H9 (cell line): ENCODE results near the gene TRIM22. TPM values are rescaled to one million over a fixed set of nuclear protein-coding genes. Genes with fewer than 3 reads are reported as not detected.
"Not testable (repeated sequence)": the region's sequence is repeated elsewhere in the genome, so short reads cannot be mapped to it uniquely, and the experiment has no call there.

Experiments
- DNase-seq: peaks from one replicate; pipeline ENCODE4 v3.0.0-alpha.2; 2017
- H2AFZ ChIP-seq: one replicate; pipeline ENCODE4 v1.6.1; 2013; ENCODE audit warnings: mild to moderate bottlenecking, low read length, control low read depth, moderate library complexity
- H2AK5ac ChIP-seq: 2 replicates; pipeline ENCODE4 v1.6.1; 2013; ENCODE audit warnings: low read length, control low read depth, mixed read lengths; ENCODE audit not compliant: insufficient read length
- H2BK120ac ChIP-seq: one replicate; pipeline ENCODE4 v1.6.1; 2013; ENCODE audit warnings: low read depth, mild to moderate bottlenecking, low read length, control low read depth, inconsistent platforms; ENCODE audit not compliant: poor library complexity, severe bottlenecking
- H2BK12ac ChIP-seq: 2 replicates; pipeline ENCODE4 v1.6.1; 2013; ENCODE audit warnings: low read length, control low read depth, mixed read lengths, low read depth; ENCODE audit not compliant: insufficient read length
- H2BK15ac ChIP-seq: 2 replicates; pipeline ENCODE4 v1.6.1; 2013; ENCODE audit warnings: low read depth, low read length, control low read depth
- H2BK20ac ChIP-seq: one replicate; pipeline ENCODE4 v1.6.1; 2013; ENCODE audit warnings: low read depth, mild to moderate bottlenecking, low read length, control low read depth, inconsistent platforms; ENCODE audit not compliant: poor library complexity, severe bottlenecking
- H2BK5ac ChIP-seq: 2 replicates; pipeline ENCODE4 v1.6.1; 2013; ENCODE audit warnings: low read length, control low read depth, mixed read lengths; ENCODE audit not compliant: insufficient read length
- H3K14ac ChIP-seq: 2 replicates; pipeline ENCODE4 v1.6.1; 2013; ENCODE audit warnings: low read length, control low read depth; ENCODE audit not compliant: insufficient read depth
- H3K18ac ChIP-seq: 2 replicates; pipeline ENCODE4 v1.6.1; 2013; ENCODE audit warnings: low read depth, mild to moderate bottlenecking, mixed read lengths, low read length, control low read depth; ENCODE audit not compliant: insufficient read length
- H3K23ac ChIP-seq: 2 replicates; pipeline ENCODE4 v1.6.1; 2013; ENCODE audit warnings: low read length, control low read depth, mixed read lengths, low read depth; ENCODE audit not compliant: insufficient read length
- H3K23me2 ChIP-seq: 2 replicates; pipeline ENCODE4 v1.6.1; 2013; ENCODE audit warnings: low read depth, mild to moderate bottlenecking, mixed read lengths, low read length, control low read depth; ENCODE audit not compliant: insufficient read length, poor library complexity, severe bottlenecking
- H3K27ac ChIP-seq: 2 replicates; pipeline ENCODE4 v1.5.1; 2013; ENCODE audit warnings: low read length, control low read depth, mixed read lengths, low read depth; ENCODE audit not compliant: insufficient read length
- H3K27me3 ChIP-seq: 2 replicates; pipeline ENCODE4 v1.6.1; 2013; ENCODE audit warnings: low read length, control low read depth, inconsistent platforms; ENCODE audit not compliant: insufficient read depth
- H3K4ac ChIP-seq: 2 replicates; pipeline ENCODE4 v1.6.1; 2013; ENCODE audit warnings: low read depth, mild to moderate bottlenecking, control low read depth, inconsistent platforms, low read length, moderate library complexity
- H3K4me1 ChIP-seq: 2 replicates; pipeline ENCODE4 v1.6.1; 2013; ENCODE audit warnings: low read length, control low read depth, inconsistent platforms; ENCODE audit not compliant: insufficient read depth
- H3K4me2 ChIP-seq: 2 replicates; pipeline ENCODE4 v1.6.1; 2013; ENCODE audit warnings: low read length, control low read depth, mixed read lengths; ENCODE audit not compliant: insufficient read length, insufficient read depth
- H3K56ac ChIP-seq: 2 replicates; pipeline ENCODE4 v1.6.1; 2013; ENCODE audit warnings: low read depth, mild to moderate bottlenecking, mixed read lengths, low read length, control low read depth; ENCODE audit not compliant: insufficient read length
- H3K79me1 ChIP-seq: 2 replicates; pipeline ENCODE4 v1.6.1; 2013; ENCODE audit warnings: low read depth, mild to moderate bottlenecking, moderate library complexity, low read length, control low read depth, inconsistent platforms; ENCODE audit not compliant: insufficient read depth, poor library complexity, severe bottlenecking
- H3K79me2 ChIP-seq: 2 replicates; pipeline ENCODE4 v1.6.1; 2013; ENCODE audit warnings: low read length, control low read depth, inconsistent platforms; ENCODE audit not compliant: insufficient read depth
- H3K9ac ChIP-seq: 2 replicates; pipeline ENCODE4 v1.6.1; 2013; ENCODE audit warnings: low read length, control low read depth, mixed read lengths; ENCODE audit not compliant: insufficient read length; ENCODE audit errors: extremely low read depth
- H3K9me3 ChIP-seq: one replicate; pipeline ENCODE4 v1.6.1; 2013; ENCODE audit warnings: low read depth, low read length, inconsistent platforms; ENCODE audit not compliant: control insufficient read depth
- H3T11ph ChIP-seq: one replicate; pipeline ENCODE4 v1.6.1; 2013; ENCODE audit warnings: mild to moderate bottlenecking, low read length, control low read depth, inconsistent platforms
- H4K20me1 ChIP-seq: one replicate; pipeline ENCODE4 v1.6.1; 2013; ENCODE audit not compliant: control insufficient read depth, insufficient read length, insufficient read depth
- H4K5ac ChIP-seq: 2 replicates; pipeline ENCODE4 v1.6.1; 2013; ENCODE audit warnings: low read depth, mild to moderate bottlenecking, mixed read lengths, low read length, control low read depth; ENCODE audit not compliant: insufficient read length
- H4K8ac ChIP-seq: replicated peaks from 2 replicates; pipeline ENCODE4 v1.6.1; 2013; ENCODE audit warnings: low read length, control low read depth, mixed read lengths, low read depth; ENCODE audit not compliant: insufficient read length
- H4K91ac ChIP-seq: 2 replicates; pipeline ENCODE4 v1.6.1; 2013; ENCODE audit warnings: low read depth, mild to moderate bottlenecking, moderate library complexity, mixed read lengths, low read length, control low read depth; ENCODE audit not compliant: insufficient read length
- H3K27ac Mint-ChIP-seq, 3 experiments: 2 replicates in 2 of 3; 3 replicates in 1 of 3; pipeline ENCODE4 v1.8.0; 2020 to 2021; ENCODE audit warnings: mixed read lengths in 3 of 3, mild to moderate bottlenecking in 1 of 3, moderate library complexity in 1 of 3
- H3K27me3 Mint-ChIP-seq: 2 replicates; pipeline ENCODE4 v1.8.0; 2021; ENCODE audit warnings: low read depth, mild to moderate bottlenecking, moderate library complexity, mixed read lengths
- H3K36me3 Mint-ChIP-seq, 3 experiments: 2 replicates in 2 of 3; 3 replicates in 1 of 3; pipeline ENCODE4 v1.8.0; 2020 to 2021; ENCODE audit warnings: low read depth in 3 of 3, mixed read lengths in 3 of 3; ENCODE audit not compliant: insufficient read depth in 1 of 3
- H3K4me1 Mint-ChIP-seq, 2 experiments: 2 replicates each; pipeline ENCODE4 v1.8.0; 2020; ENCODE audit warnings: mixed read lengths in 2 of 2
- H3K4me3 Mint-ChIP-seq, 2 experiments: 2 replicates in 1 of 2; 3 replicates in 1 of 2; pipeline ENCODE4 v1.8.0; 2020 to 2021; ENCODE audit warnings: mild to moderate bottlenecking in 2 of 2, mixed read lengths in 2 of 2, moderate library complexity in 1 of 2
- H3K9me3 Mint-ChIP-seq, 2 experiments: 2 replicates in 1 of 2; 3 replicates in 1 of 2; pipeline ENCODE4 v1.8.0; 2020; ENCODE audit warnings: mild to moderate bottlenecking in 2 of 2, mixed read lengths in 2 of 2, moderate library complexity in 1 of 2
- CTCF ChIP-seq: fragments of 200-600 bp; sonication (generic); conservative IDR thresholded peaks from 3 replicates; pipeline ENCODE4 v1.8.0; 2021; ENCODE audit warnings: antibody characterized with exemption, mild to moderate bottlenecking
- WGBS: extraction: QIAGEN DNeasy Blood & Tissue Kit; methylation state at CpG from one replicate; pipeline ENCODE4 v1.1.7; 2013; ENCODE audit warnings: missing lambda C conversion rate, low lambda C conversion rate, mixed read lengths; ENCODE audit not compliant: insufficient read length; ENCODE audit errors: extremely low coverage; 5-methylcytosine and 5-hydroxymethylcytosine counted together
- total RNA-seq: library from RNA; stranded (reverse); gene quantifications from 2 replicates; pipeline ENCODE4 v1.2.1, GENCODE V29; 2021

The TRIM22 gene
- total RNA-seq, 1 experiment from 2014 or later: 78.6 TPM

- no peak overlapping the region for H2BK20ac ChIP-seq
- no peaks in the 10 kb centered on the region for H3K9me3 ChIP-seq
- no peak for TF ChIP-seq CTCF
- no peak overlapping the region for H3K56ac ChIP-seq
- Mint-ChIP-seq H3K36me3 (peaks cover 5 to 26% (median 25%) of the 10 kb centered on the region in 3 experiments; a peak in 6 of 7 replicates), H3K4me3 (peak overlapping the region; percentile 55 to 66), H3K9me3 (peaks cover 0 to 4% of the 10 kb centered on the region in 2 experiments; a peak in 2 of 5 replicates), H3K27me3 (no peaks in the 10 kb centered on the region), H3K27ac (peak overlapping the region; percentile 92 to 99 (median 96); a peak in 6 of 7 replicates), H3K4me1 (peaks cover 36 to 42% of the 10 kb centered on the region in 2 experiments)
- no peak overlapping the region for H4K8ac ChIP-seq
- H3K23me2 ChIP-seq: peaks cover 8% of the 10 kb centered on the region
- H2BK120ac ChIP-seq: no peak overlapping the region
- no peaks in the 10 kb centered on the region; the same call in 1 of the 2 replicates for H3K4me1 ChIP-seq
- H3K79me1 ChIP-seq: no peaks in the 10 kb centered on the region
- no peak overlapping the region for H3K9ac ChIP-seq
- no peak overlapping the region for H3K23ac ChIP-seq
- no peaks in the 10 kb centered on the region for H4K20me1 ChIP-seq
- no peak overlapping the region for H2BK15ac ChIP-seq
- no CpG with 5 or more reads among the region's 5 CpGs for WGBS
- H3K18ac ChIP-seq: peak overlapping the region; percentile 61
- H4K5ac ChIP-seq: no peak overlapping the region
- no peak overlapping the region for H2AK5ac ChIP-seq
- H3K4me2 ChIP-seq: peak overlapping the region; percentile 51
- no peak overlapping the region for H4K91ac ChIP-seq
- H3K27ac ChIP-seq: no peak overlapping the region
- H3K14ac ChIP-seq: no peak overlapping the region
- no peak for DNase-seq
- H2AFZ ChIP-seq: no peak overlapping the region
- no peaks in the 10 kb centered on the region for H3K27me3 ChIP-seq
- no peak overlapping the region for H3T11ph ChIP-seq
- H2BK12ac ChIP-seq: no peak overlapping the region
- H2BK5ac ChIP-seq: no peak overlapping the region
- H3K79me2 ChIP-seq: peaks cover 3% of the 10 kb centered on the region; the same call in 1 of the 2 replicates
- H3K4ac ChIP-seq: no peak overlapping the region
Measured at GRCh38 chr11:5690736-5691135, 1.1 kb downstream of the TRIM22 start.

- not testable (repeated sequence) for H3K4ac ChIP-seq, H3K27ac ChIP-seq, H2BK15ac ChIP-seq, H3K79me1 ChIP-seq, H3K23me2 ChIP-seq, H3K27me3 ChIP-seq, H4K20me1 ChIP-seq, H3T11ph ChIP-seq, H3K9me3 ChIP-seq, H4K91ac ChIP-seq, H3K9ac ChIP-seq, H4K5ac ChIP-seq, H2AFZ ChIP-seq, H2BK12ac ChIP-seq, H3K27me3 Mint-ChIP-seq, H2BK20ac ChIP-seq, H2BK120ac ChIP-seq, H3K9me3 Mint-ChIP-seq, DNase-seq, H3K14ac ChIP-seq, H2AK5ac ChIP-seq, H3K79me2 ChIP-seq, H3K18ac ChIP-seq, H3K23ac ChIP-seq, H2BK5ac ChIP-seq, H3K4me1 ChIP-seq, H3K56ac ChIP-seq, H4K8ac ChIP-seq
- H3K4me2 ChIP-seq: peak overlapping the region; percentile 51
- Mint-ChIP-seq H3K36me3 (peaks cover 5 to 31% (median 30%) of the 10 kb centered on the region in 3 experiments; a peak in 6 of 7 replicates), H3K4me3 (peak overlapping the region; percentile 55 to 66; a peak in 3 of 5 replicates), H3K4me1 (peaks cover 33 to 45% of the 10 kb centered on the region in 2 experiments), H3K27ac (peak overlapping the region in 2 of 3 experiments; percentile 92 to 99; a peak in 3 of 7 replicates)
- WGBS: no CpG with 5 or more reads among the region's 12 CpGs
Measured at GRCh38 chr11:5691238-5691963, 1.8 kb downstream of the TRIM22 start.
